NT2/D1 (cell line): ENCODE measurements around the gene TRIM42.

Experiments used
- DNase-seq: peaks from one replicate; pipeline ENCODE4 v3.0.0-alpha.2; 2011; ENCODE audit warnings: low read depth, low spot score
- H3K27me3 ChIP-seq: 2 replicates; pipeline ENCODE4 v1.6.0; 2011; ENCODE audit warnings: mild to moderate bottlenecking; ENCODE audit not compliant: insufficient read length, insufficient read depth
- H3K36me3 ChIP-seq: 2 replicates; pipeline ENCODE4 v1.6.1; 2011; ENCODE audit warnings: mild to moderate bottlenecking, low read length, mixed read lengths; ENCODE audit not compliant: insufficient read depth, insufficient read length
- H3K4me1 ChIP-seq: 2 replicates; pipeline ENCODE4 v1.5.1; 2011; ENCODE audit not compliant: insufficient read depth, insufficient read length
- H3K4me3 ChIP-seq: 2 replicates; pipeline ENCODE4 v1.5.1; 2011; ENCODE audit warnings: low read depth; ENCODE audit not compliant: insufficient read length
- H3K9ac ChIP-seq: 2 replicates; pipeline ENCODE4 v1.6.0; 2011; ENCODE audit warnings: low read depth; ENCODE audit not compliant: insufficient read length
- H3K9me3 ChIP-seq: 2 replicates; pipeline ENCODE4 v1.5.1; 2011; ENCODE audit warnings: mild to moderate bottlenecking, low read length; ENCODE audit not compliant: insufficient read depth
- SUZ12 ChIP-seq: IDR thresholded peaks from 2 replicates; pipeline ENCODE4 v1.6.1; 2011; ENCODE audit not compliant: insufficient read length, insufficient read depth; ENCODE audit errors: extremely low read depth
- YY1 ChIP-seq: IDR thresholded peaks from 2 replicates; pipeline ENCODE4 v1.6.1; 2011; ENCODE audit not compliant: insufficient read length, insufficient read depth
- ZNF274 ChIP-seq: IDR thresholded peaks from 2 replicates; pipeline ENCODE4 v1.6.1; 2011; ENCODE audit warnings: mild to moderate bottlenecking, low read depth, low read length

The TRIM42 gene

GRCh38 chr3:140709751-140710150 lies 31.9 kb downstream of the TRIM42 start:
- Histone ChIP-seq H3K4me1 (peaks cover 2% of the 10 kb centered on the region), H3K27me3 (no peaks in the 10 kb centered on the region), H3K9me3 (peaks cover 15% of the 10 kb centered on the region), H3K9ac (no peak overlapping the region), H3K4me3 (no peak overlapping the region), H3K36me3 (no peaks in the 10 kb centered on the region)
- no peak for DNase-seq
- TF ChIP-seq SUZ12 = no peak
- TF ChIP-seq ZNF274 = no peak
- TF ChIP-seq YY1 = no peak

- Histone ChIP-seq H3K4me3 (no peak overlapping the region), H3K9ac (no peak overlapping the region), H3K9me3 (peaks cover 8% of the 10 kb centered on the region), H3K4me1 (peaks cover 2% of the 10 kb centered on the region), H3K27me3 (no peaks in the 10 kb centered on the region), H3K36me3 (no peaks in the 10 kb centered on the region)
- DNase-seq = no peak
- no peak for TF ChIP-seq SUZ12
These were observed 33.0 kb downstream of the TRIM42 start for GRCh38 chr3:140710711-140711389.

- TF ChIP-seq SUZ12 (no peak), ZNF274 (no peak), YY1 (no peak)
- H3K27me3 ChIP-seq = no peaks in the 10 kb centered on the region
- peaks cover 2% of the 10 kb centered on the region for H3K4me1 ChIP-seq
- no peak for DNase-seq
- H3K36me3 ChIP-seq = no peaks in the 10 kb centered on the region
- H3K4me3 ChIP-seq = no peak overlapping the region
- H3K9ac ChIP-seq = no peak overlapping the region
- peaks cover under 1% of the 10 kb centered on the region; the same call in 1 of the 2 replicates for H3K9me3 ChIP-seq
These were observed 33.6 kb downstream of the TRIM42 start for GRCh38 chr3:140711390-140712035.

- Histone ChIP-seq H3K9ac (no peak overlapping the region), H3K4me1 (peaks cover 2% of the 10 kb centered on the region), H3K36me3 (no peaks in the 10 kb centered on the region), H3K9me3 (no peaks in the 10 kb centered on the region), H3K4me3 (no peak overlapping the region), H3K27me3 (no peaks in the 10 kb centered on the region)
- no peak for DNase-seq
- TF ChIP-seq SUZ12 (no peak), YY1 (no peak), ZNF274 (no peak)
These were observed 34.4 kb downstream of the TRIM42 start for GRCh38 chr3:140712301-140712700.

GRCh38 chr3:140715035-140715434 lies 37.2 kb downstream of the TRIM42 start:
- Histone ChIP-seq H3K36me3 (no peaks in the 10 kb centered on the region), H3K27me3 (no peaks in the 10 kb centered on the region), H3K4me3 (no peak overlapping the region), H3K4me1 (peaks cover 2% of the 10 kb centered on the region), H3K9ac (no peak overlapping the region), H3K9me3 (no peaks in the 10 kb centered on the region)
- no peak for DNase-seq
- TF ChIP-seq YY1 (no peak), ZNF274 (no peak), SUZ12 (no peak)

GRCh38 chr3:140717921-140718320 lies 40.1 kb downstream of the TRIM42 start:
- H3K36me3 ChIP-seq = no peaks in the 10 kb centered on the region
- H3K9ac ChIP-seq = no peak overlapping the region
- no peak for DNase-seq
- no peaks in the 10 kb centered on the region for H3K4me1 ChIP-seq
- H3K4me3 ChIP-seq = no peak overlapping the region
- no peaks in the 10 kb centered on the region for H3K9me3 ChIP-seq
- H3K27me3 ChIP-seq = no peaks in the 10 kb centered on the region
- no peak for TF ChIP-seq SUZ12
- TF ChIP-seq YY1 = no peak
- TF ChIP-seq ZNF274 = no peak

GRCh38 chr3:140719841-140720614 lies 42.2 kb downstream of the TRIM42 start:
- DNase-seq = no peak
- Histone ChIP-seq H3K36me3 (no peaks in the 10 kb centered on the region), H3K4me1 (no peaks in the 10 kb centered on the region), H3K27me3 (no peaks in the 10 kb centered on the region), H3K9me3 (no peaks in the 10 kb centered on the region), H3K4me3 (no peak overlapping the region), H3K9ac (no peak overlapping the region)
- TF ChIP-seq ZNF274 = no peak
- no peak for TF ChIP-seq YY1
- no peak for TF ChIP-seq SUZ12
